ENCODE results near the gene ENOSF1. TPM values are rescaled to one million over a fixed set of nuclear protein-coding genes. Genes with fewer than 3 reads are reported as not detected.
A peak's percentile ranks its signal among the peaks of the same experiment; 100 is the strongest.
"Not testable (repeated sequence)": the region's sequence is repeated elsewhere in the genome, so short reads cannot be mapped to it uniquely, and the experiment has no call there.

Gene ENOSF1, protein sequence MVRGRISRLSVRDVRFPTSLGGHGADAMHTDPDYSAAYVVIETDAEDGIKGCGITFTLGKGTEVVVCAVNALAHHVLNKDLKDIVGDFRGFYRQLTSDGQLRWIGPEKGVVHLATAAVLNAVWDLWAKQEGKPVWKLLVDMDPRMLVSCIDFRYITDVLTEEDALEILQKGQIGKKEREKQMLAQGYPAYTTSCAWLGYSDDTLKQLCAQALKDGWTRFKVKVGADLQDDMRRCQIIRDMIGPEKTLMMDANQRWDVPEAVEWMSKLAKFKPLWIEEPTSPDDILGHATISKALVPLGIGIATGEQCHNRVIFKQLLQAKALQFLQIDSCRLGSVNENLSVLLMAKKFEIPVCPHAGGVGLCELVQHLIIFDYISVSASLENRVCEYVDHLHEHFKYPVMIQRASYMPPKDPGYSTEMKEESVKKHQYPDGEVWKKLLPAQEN
- total RNA-seq (2012; rRNA removed): 29.3 and 46.6 TPM in 2 replicates

DNA sequence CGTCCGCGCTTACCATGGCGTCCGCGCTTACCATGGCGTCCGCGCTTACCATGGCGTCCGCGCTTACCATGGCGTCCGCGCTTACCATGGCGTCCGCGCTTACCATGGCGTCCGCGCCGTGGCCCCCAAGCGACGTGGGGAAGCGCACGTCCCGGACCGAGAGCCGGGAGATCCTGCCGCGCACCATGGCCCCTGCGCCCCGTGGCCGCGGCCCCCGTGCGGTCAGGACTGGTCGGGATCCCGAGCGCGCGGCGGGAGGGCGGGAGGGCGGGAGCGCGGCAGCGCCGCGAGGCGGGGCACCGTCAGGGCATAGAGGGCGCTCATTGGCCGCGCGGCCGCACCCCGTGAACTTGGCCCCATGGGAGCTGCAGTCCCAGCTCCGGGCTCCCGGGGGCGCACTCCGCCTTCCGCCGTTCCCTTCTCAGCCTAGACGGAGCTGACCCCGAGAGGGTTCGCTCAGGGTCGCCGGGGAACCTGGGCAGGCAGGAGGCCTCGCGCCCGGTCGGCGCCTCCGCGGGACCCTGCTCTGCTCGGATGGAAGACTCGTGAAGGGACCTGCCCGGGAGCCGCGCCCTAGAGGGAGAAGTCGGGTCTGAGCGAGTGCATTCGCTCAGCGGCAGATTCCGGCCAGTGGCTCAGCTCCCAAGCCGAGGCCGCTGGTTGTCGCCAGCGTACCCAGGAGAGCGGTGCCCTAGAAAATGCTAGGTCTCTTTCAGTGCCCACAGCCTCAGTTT, at the start of gene ENOSF1:
Gene ENOSF1 (minus strand): TSS at position 230 of the 734 bp plus-strand sequence. CDS start 43 bp downstream, at position 187.
- H3K9me3 ChIP-seq (replicated peaks; ENCODE audit: low read length): no peaks in the 10 kb centered on the region
- peak within 1 kb of the TSS; percentile 74 for H3K4me3 ChIP-seq (ENCODE audit: low read length)
- H3K4me1 ChIP-seq (ENCODE audit: control insufficient read depth, insufficient read depth, low read length): peaks cover 39% of the 10 kb centered on the region
- H3K9ac ChIP-seq (ENCODE audit: low read depth, low read length): peak within 1 kb of the TSS; percentile 98
- no peaks in the 10 kb centered on the region for H3K27me3 ChIP-seq (ENCODE audit: control insufficient read depth, insufficient read depth, low read length)
- peaks cover 3% of the 10 kb centered on the region for H3K36me3 ChIP-seq (ENCODE audit: insufficient read depth, low read length)
- peak within 1 kb of the TSS; percentile 99 for H3K4me2 ChIP-seq (ENCODE audit: low read length)

DNA sequence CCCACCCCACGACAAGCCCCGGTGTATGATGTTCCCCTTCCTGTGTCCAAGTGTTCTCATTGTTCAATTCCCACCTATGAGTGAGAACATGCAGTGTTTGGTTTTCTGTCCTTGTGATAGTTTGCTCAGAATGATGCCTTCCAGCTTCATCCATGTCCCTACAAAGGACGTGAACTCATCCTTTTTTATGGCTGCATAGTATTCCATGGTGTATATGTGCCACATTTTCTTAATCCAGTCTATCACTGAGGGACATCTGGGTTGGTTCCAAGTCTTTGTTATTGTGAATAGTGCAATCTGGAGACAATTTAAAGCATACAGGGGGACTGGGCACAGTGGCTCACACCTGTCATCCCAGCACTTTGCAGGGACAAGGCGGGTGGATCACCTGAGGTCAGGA, 47.4 kb upstream of the ENOSF1 start:
- not testable (repeated sequence) for H3K9ac ChIP-seq (ENCODE audit: low read depth, low read length); H3K4me3 ChIP-seq (ENCODE audit: low read length); H3K27me3 ChIP-seq (ENCODE audit: control insufficient read depth, insufficient read depth, low read length); H3K9me3 ChIP-seq (replicated peaks; ENCODE audit: low read length); H3K36me3 ChIP-seq (ENCODE audit: insufficient read depth, low read length); H3K4me1 ChIP-seq (ENCODE audit: control insufficient read depth, insufficient read depth, low read length); H3K4me2 ChIP-seq (ENCODE audit: low read length)

DNA sequence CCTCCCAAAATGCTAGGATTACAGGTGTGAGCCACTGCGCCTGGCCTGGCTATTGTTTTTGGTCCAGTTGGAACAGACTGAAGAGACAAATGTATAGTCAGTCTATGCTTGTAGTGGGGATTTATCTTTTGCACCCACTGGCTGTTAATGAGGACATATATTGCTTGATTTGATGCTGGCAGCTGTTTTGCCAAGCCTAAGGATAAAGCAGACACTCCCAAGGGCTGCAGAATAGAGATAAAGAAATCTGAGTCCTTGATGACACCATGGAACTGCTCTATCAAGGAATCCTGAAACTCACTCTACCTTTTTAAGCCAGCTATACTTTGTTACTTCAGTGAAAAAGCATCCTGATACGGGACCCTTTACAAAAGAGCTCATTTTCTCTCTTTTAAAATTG, 43.1 kb upstream of the ENOSF1 start:
- Histone ChIP-seq H3K9ac (ENCODE audit: low read depth, low read length) (no peak overlapping the region), H3K4me2 (ENCODE audit: low read length) (no peak overlapping the region), H3K4me1 (ENCODE audit: control insufficient read depth, insufficient read depth, low read length) (no peaks in the 10 kb centered on the region), H3K27me3 (ENCODE audit: control insufficient read depth, insufficient read depth, low read length) (no peaks in the 10 kb centered on the region), H3K9me3 (replicated peaks; ENCODE audit: low read length) (no peaks in the 10 kb centered on the region), H3K36me3 (ENCODE audit: insufficient read depth, low read length) (peaks cover 12% of the 10 kb centered on the region), H3K4me3 (ENCODE audit: low read length) (no peak overlapping the region)

DNA sequence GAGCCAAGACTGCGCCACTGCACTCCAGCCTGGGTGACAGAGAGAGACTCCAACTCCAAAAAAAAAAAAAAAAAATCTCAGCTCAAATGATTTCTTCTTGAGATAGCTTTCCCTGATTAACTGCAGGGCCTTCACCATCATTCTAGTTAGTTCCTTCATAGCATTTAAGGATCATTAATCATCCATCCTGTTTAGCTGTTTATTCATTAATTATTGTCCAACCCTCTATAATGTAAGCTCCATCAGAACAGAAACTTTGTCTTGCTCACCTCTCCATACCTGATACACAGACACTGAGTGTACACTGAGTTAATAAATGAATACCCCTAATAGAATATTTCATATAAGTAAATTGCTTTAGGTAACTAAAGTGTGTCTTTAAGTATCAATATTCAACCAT, 42.2 kb upstream of the ENOSF1 start:
- Histone ChIP-seq H3K4me2 (ENCODE audit: low read length) (no peak overlapping the region), H3K4me1 (ENCODE audit: control insufficient read depth, insufficient read depth, low read length) (no peaks in the 10 kb centered on the region), H3K36me3 (ENCODE audit: insufficient read depth, low read length) (peaks cover 19% of the 10 kb centered on the region), H3K27me3 (ENCODE audit: control insufficient read depth, insufficient read depth, low read length) (no peaks in the 10 kb centered on the region), H3K4me3 (ENCODE audit: low read length) (no peak overlapping the region), H3K9ac (ENCODE audit: low read depth, low read length) (no peak overlapping the region), H3K9me3 (replicated peaks; ENCODE audit: low read length) (no peaks in the 10 kb centered on the region)

DNA sequence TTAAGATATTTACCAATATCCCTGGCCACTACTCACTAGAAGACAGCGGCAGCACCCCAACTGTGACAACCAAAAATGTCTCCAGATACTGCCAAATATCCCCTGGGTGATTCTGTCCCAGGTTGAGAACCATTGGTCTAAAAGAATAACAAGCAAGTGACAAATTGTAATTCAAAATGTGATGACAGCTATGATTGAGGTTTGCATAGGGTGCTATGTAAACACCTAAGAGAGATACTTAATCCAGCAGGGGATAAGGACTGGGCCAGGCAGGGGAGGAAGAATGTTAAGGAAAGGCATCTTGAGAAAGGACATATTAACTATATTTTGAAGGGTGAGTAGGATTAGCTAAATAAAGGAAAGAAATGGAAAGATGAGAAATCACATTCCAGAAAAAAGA, 38.0 kb upstream of the ENOSF1 start:
- Histone ChIP-seq H3K4me2 (ENCODE audit: low read length) (no peak overlapping the region), H3K4me1 (ENCODE audit: control insufficient read depth, insufficient read depth, low read length) (no peaks in the 10 kb centered on the region)

DNA sequence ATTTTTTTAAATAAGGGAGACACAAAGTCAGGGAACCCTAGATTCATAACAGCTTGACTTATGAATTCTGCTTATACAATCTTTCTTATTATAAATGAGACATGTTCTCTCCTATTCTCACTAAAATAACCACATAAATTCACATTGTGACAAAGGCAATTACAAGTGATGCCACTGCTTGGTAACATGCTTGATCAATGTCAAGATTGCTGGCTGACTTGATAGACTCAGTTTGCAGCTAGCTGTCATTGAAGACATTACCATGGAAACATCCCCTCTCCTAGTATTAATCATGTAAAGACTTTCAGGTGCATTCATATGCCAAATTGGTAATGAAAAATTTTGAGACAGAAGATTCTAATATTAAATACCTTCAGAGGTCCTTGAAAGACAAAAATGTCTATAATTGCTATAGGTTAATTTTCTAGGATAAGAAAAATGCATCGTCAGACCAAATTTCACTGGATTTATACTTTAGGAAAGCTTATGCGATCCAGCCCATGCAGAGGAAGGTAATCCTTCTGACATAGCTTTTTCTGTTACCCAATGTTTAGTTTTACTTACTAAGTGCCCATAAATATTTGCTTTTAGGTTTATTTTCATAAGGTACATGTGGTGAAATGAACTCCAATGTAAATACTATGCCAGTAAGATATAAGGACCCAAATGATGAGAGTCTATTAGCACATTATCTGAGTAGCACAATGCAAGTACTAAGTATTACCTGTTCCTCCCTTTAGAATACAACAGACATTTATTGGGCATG, 32.6 kb upstream of the ENOSF1 start:
- H3K4me1 ChIP-seq (ENCODE audit: control insufficient read depth, insufficient read depth, low read length): no peaks in the 10 kb centered on the region
- no peak overlapping the region for H3K4me2 ChIP-seq (ENCODE audit: low read length)

More for the DNA sequence above, 38.0 kb upstream of the ENOSF1 start:
- Histone ChIP-seq H3K36me3 (ENCODE audit: insufficient read depth, low read length) (peaks cover 28% of the 10 kb centered on the region), H3K9ac (ENCODE audit: low read depth, low read length) (no peak overlapping the region), H3K4me3 (ENCODE audit: low read length) (no peak overlapping the region), H3K27me3 (ENCODE audit: control insufficient read depth, insufficient read depth, low read length) (no peaks in the 10 kb centered on the region), H3K9me3 (replicated peaks; ENCODE audit: low read length) (no peaks in the 10 kb centered on the region)

DNA sequence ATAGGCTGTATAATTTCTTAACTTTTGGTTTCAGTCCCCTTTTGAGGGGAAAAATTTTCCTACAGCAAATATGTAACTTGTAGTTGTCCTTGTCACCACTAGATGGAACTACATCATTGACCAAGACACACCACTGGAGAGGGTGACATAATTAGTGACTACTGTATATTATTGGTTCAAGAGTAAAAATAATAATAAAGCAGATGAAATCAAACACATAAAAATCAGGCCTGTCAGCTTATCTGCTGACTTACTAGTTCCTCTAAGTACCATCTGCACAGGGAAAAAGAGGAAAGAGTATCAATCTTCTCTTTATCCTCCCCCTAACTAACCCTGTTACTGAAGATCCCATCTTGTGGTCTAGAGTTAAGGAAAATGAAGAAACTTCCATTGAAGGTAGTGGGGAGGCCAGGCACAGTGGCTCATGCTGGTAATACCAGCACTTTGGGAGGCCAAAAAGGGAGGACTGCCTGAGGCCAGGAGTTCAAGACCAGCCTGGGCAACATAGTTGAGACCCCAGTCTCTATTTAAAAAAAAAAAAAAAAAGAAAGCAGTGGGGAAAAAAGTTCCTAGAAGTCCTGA, 29.6 kb upstream of the ENOSF1 start:
- H3K9me3 ChIP-seq (replicated peaks; ENCODE audit: low read length): no peaks in the 10 kb centered on the region
- peaks cover 26% of the 10 kb centered on the region for H3K36me3 ChIP-seq (ENCODE audit: insufficient read depth, low read length)
- no peaks in the 10 kb centered on the region for H3K4me1 ChIP-seq (ENCODE audit: control insufficient read depth, insufficient read depth, low read length)
- no peak overlapping the region for H3K9ac ChIP-seq (ENCODE audit: low read depth, low read length)
- no peaks in the 10 kb centered on the region for H3K27me3 ChIP-seq (ENCODE audit: control insufficient read depth, insufficient read depth, low read length)
- no peak overlapping the region for H3K4me2 ChIP-seq (ENCODE audit: low read length)
- H3K4me3 ChIP-seq (ENCODE audit: low read length): no peak overlapping the region

More for the DNA sequence above, 32.6 kb upstream of the ENOSF1 start:
- no peak overlapping the region for H3K9ac ChIP-seq (ENCODE audit: low read depth, low read length)
- H3K27me3 ChIP-seq (ENCODE audit: control insufficient read depth, insufficient read depth, low read length): no peaks in the 10 kb centered on the region
- peaks cover 27% of the 10 kb centered on the region for H3K36me3 ChIP-seq (ENCODE audit: insufficient read depth, low read length)
- no peak overlapping the region for H3K4me3 ChIP-seq (ENCODE audit: low read length)
- H3K9me3 ChIP-seq (replicated peaks; ENCODE audit: low read length): no peaks in the 10 kb centered on the region

DNA sequence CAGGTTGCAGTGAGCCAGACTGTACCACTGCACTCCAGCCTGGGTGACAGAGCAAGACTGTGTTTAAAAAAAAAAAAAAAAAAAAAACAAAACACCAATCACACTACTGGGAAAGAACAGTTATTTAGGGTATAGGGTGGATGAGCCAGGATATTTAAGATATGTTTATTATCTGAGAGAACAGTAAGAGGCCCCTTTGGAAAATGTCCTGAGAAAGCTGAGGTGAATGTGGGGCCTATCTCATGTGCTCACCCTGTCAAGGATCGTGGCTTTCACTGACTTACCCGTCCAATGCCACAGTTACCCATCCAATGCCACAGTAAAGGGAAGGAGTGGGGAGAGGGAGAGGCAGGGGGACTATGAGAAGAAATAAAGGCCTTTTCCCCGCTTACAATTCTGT, 19.9 kb upstream of the ENOSF1 start:
- Histone ChIP-seq H3K9me3 (replicated peaks; ENCODE audit: low read length) (no peaks in the 10 kb centered on the region), H3K27me3 (ENCODE audit: control insufficient read depth, insufficient read depth, low read length) (no peaks in the 10 kb centered on the region), H3K4me2 (ENCODE audit: low read length) (no peak overlapping the region), H3K9ac (ENCODE audit: low read depth, low read length) (no peak overlapping the region), H3K4me1 (ENCODE audit: control insufficient read depth, insufficient read depth, low read length) (peaks cover 9% of the 10 kb centered on the region), H3K4me3 (ENCODE audit: low read length) (no peak overlapping the region), H3K36me3 (ENCODE audit: insufficient read depth, low read length) (peaks cover 16% of the 10 kb centered on the region)

DNA sequence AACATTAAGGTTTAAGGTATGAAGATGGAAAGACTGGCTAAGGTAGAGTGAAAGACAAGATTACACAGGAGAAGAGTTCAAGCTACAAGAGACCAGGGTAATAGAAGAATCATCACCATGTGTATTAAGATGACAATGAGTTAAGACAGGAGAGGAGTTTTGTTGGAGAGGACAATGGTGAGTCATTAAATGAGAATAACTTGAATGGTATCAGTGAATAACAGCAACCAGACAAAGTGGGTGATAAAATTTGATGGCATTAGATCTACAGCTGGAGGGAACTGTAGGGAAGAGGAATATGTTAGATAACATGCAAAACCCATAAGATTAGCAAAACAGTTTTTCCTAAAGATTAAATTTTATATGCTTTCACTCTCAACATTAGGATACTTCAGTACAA, 18.8 kb upstream of the ENOSF1 start:
- no peak overlapping the region for H3K4me2 ChIP-seq (ENCODE audit: low read length)
- H3K36me3 ChIP-seq (ENCODE audit: insufficient read depth, low read length): peaks cover 12% of the 10 kb centered on the region
- H3K4me3 ChIP-seq (ENCODE audit: low read length): no peak overlapping the region
- peaks cover 9% of the 10 kb centered on the region for H3K4me1 ChIP-seq (ENCODE audit: control insufficient read depth, insufficient read depth, low read length)
- H3K9ac ChIP-seq (ENCODE audit: low read depth, low read length): no peak overlapping the region
- H3K9me3 ChIP-seq (replicated peaks; ENCODE audit: low read length): no peaks in the 10 kb centered on the region
- no peaks in the 10 kb centered on the region for H3K27me3 ChIP-seq (ENCODE audit: control insufficient read depth, insufficient read depth, low read length)

DNA sequence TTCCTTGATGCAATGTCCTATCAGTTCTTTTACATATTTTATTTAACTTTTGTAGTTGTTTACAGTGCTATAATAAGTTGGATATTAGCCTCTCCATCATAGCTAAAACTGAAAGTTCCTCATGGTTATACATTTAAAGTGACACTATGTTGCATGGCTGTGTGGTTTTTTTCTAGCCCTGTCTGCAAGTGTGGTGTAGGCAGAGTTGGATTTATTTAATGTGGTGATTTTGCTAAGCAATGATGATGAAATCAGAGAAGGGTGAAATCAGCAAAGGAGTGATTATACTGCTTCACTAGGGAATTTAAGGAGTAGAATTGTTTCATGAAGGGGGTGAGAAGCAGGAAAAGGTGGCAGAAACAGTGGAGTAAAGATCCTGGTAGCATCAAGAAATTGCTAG, 18.3 kb upstream of the ENOSF1 start:
- Histone ChIP-seq H3K36me3 (ENCODE audit: insufficient read depth, low read length) (peaks cover 9% of the 10 kb centered on the region), H3K4me3 (ENCODE audit: low read length) (no peak overlapping the region), H3K27me3 (ENCODE audit: control insufficient read depth, insufficient read depth, low read length) (no peaks in the 10 kb centered on the region), H3K4me2 (ENCODE audit: low read length) (no peak overlapping the region), H3K4me1 (ENCODE audit: control insufficient read depth, insufficient read depth, low read length) (peaks cover 9% of the 10 kb centered on the region), H3K9ac (ENCODE audit: low read depth, low read length) (no peak overlapping the region), H3K9me3 (replicated peaks; ENCODE audit: low read length) (no peaks in the 10 kb centered on the region)

DNA sequence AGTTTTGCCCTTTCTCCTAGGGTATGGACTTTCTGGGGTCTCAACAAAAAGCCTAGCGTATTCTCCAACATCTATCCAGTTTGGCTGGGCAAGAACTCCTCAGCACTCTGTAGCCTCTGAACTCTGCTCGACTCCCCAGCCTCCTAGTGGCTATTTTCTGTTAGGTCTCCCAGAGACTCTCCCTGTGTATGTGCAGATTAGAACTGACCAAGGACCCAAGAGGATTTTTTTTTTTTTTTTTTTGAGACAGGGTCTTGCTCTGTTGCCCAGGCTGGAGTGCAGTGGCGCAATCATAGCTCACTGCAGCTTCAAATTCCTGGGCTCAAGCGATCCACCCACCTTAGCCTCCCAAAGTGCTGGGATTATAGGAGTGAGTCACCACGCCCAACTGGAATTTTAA, 17.7 kb upstream of the ENOSF1 start:
- H3K4me2 ChIP-seq (ENCODE audit: low read length); H3K9me3 ChIP-seq (replicated peaks; ENCODE audit: low read length); H3K9ac ChIP-seq (ENCODE audit: low read depth, low read length); H3K27me3 ChIP-seq (ENCODE audit: control insufficient read depth, insufficient read depth, low read length); H3K4me1 ChIP-seq (ENCODE audit: control insufficient read depth, insufficient read depth, low read length); H3K4me3 ChIP-seq (ENCODE audit: low read length): not testable (repeated sequence)
- peaks cover 10% of the 10 kb centered on the region for H3K36me3 ChIP-seq (ENCODE audit: insufficient read depth, low read length)
